ENCODE data around the gene NOX3.
A peak's percentile ranks its signal among the peaks of the same experiment; 100 is the strongest.

NOX3 gene

GRCh38 chr6:155415953-155416352 is 39.7 kb downstream of the NOX3 start:
- in situ Hi-C loops (cut with HindIII; ENCODE audit: low sequenced_read_pairs), result no loop called here
- no peak overlapping the region for H3K4me3 ChIP-seq (ENCODE audit: low read depth, low read length)
- TF ChIP-seq CTCF (IDR thresholded peaks at IDR 0.05; ENCODE audit: low read depth, low read length), result no peak
- DNase-seq (ENCODE audit: low read depth, low spot score), result no peak

DNA sequence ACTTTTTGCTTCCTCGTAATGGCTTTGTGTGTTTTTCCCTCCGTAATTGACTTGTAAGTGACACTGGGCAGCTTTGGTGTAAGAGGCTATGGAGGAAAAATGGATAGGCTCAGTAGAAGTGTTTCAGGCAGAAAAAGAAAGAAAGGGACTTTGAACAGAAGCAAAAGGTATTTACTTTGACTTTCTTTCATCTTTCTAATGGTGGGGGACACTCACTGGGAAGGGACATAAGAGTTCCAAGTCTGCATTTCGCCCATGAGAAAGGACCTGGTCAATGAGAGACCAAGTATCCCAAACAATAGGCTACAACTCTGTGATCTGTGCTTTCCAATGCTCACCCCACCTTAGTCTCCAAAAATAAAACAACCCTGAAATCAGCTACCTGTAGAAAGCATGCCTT is 41.6 kb downstream of the NOX3 start:
- no peak for TF ChIP-seq CTCF (IDR thresholded peaks at IDR 0.05; ENCODE audit: low read depth, low read length)
- in situ Hi-C loops (cut with HindIII; ENCODE audit: low sequenced_read_pairs), result no loop called here
- no peak for DNase-seq (ENCODE audit: low read depth, low spot score)
- H3K4me3 ChIP-seq (ENCODE audit: low read depth, low read length), result no peak overlapping the region

DNA sequence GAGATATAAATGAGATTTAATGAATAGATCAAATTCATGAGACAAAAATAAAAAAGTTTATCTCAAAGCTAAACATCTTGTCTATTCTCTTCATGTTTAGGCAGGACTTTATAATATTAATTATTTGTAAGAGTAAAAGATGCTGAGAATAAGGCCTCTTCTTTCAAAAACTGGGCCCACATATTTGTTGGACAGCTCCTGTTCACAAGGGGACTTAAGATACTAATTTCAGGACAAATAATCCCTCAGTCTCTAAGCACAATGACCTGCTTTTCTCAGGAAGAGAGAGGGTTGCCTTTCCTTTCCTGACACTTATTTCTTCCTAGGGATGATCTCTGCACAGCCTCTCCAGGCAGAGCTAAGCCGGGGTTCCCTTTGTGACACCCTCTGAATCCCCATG is 43.3 kb downstream of the NOX3 start:
- no peak overlapping the region for H3K4me3 ChIP-seq (ENCODE audit: low read depth, low read length)
- no peak for TF ChIP-seq CTCF (IDR thresholded peaks at IDR 0.05; ENCODE audit: low read depth, low read length)
- in situ Hi-C loops (cut with HindIII; ENCODE audit: low sequenced_read_pairs), result no loop called here
- DNase-seq (ENCODE audit: low read depth, low spot score), result peak; percentile 24

DNA sequence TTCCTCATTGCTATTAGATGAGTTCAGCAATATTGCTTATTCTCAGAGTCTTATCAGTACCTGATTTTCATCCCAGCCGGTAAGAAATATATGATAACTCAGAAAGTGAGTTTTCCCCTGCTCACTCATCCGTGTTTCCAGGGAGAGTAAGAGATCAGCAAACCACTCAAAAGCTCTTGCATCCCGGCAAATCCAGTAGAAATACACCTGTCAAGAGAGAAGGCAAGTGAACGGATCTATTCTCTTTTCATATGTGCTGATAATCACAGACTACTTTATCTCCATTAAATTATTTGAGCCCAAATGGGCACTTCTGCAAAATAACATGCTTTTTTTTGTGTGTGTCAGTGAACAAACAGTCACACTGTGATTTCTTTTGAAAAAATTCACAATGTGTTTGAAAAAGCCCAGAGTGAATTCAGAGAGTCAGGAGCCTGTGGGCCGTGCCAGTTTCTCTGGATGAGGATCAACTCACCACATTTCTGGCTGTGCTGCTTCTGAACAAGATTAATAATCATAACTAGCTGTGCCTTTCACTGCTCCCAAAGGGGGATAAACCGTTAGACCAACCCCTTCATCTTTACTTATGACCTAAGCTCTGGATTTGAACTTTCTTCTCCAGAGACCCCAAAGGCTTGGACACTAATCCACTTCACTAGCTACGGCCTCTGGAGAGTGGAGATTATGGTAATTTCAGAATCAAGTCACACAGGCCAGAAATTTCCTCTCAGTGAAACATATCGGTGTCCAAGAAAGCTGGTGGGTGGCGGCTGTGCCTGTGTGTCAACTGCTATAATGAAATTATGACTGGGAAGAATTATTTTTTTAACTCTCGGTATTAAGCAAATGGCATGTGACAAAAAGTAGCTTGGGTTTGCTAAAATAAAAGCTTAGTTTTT is 44.2 kb downstream of the NOX3 start:
- TF ChIP-seq CTCF (IDR thresholded peaks at IDR 0.05; ENCODE audit: low read depth, low read length), result no peak
- in situ Hi-C loops (cut with HindIII; ENCODE audit: low sequenced_read_pairs), result no loop called here
- DNase-seq (ENCODE audit: low read depth, low spot score), result no peak
- no peak overlapping the region for H3K4me3 ChIP-seq (ENCODE audit: low read depth, low read length)

GRCh38 chr6:155409391-155409790 is 46.2 kb downstream of the NOX3 start:
- no peak for DNase-seq (ENCODE audit: low read depth, low spot score)
- no peak overlapping the region for H3K4me3 ChIP-seq (ENCODE audit: low read depth, low read length)
- TF ChIP-seq CTCF (IDR thresholded peaks at IDR 0.05; ENCODE audit: low read depth, low read length), result no peak
- in situ Hi-C loops (cut with HindIII; ENCODE audit: low sequenced_read_pairs), result no loop called here

- no peak for TF ChIP-seq CTCF (IDR thresholded peaks at IDR 0.05; ENCODE audit: low read depth, low read length)
- DNase-seq (ENCODE audit: low read depth, low spot score), result no peak
- in situ Hi-C loops (cut with HindIII; ENCODE audit: low sequenced_read_pairs), result no loop called here
- no peak overlapping the region for H3K4me3 ChIP-seq (ENCODE audit: low read depth, low read length)
Measured at GRCh38 chr6:155408981-155409380, 46.7 kb downstream of the NOX3 start.

Data from astrocyte of the spinal cord (primary cell).